Body of pancreas (tissue), 4 donors: ENCODE data around the gene CAMTA1. TPM values are rescaled to one million over a fixed set of nuclear protein-coding genes. Genes with fewer than 3 reads are reported as not detected.

Source experiments
- ATAC-seq: fragments of 150-250 bp; one replicate; pipeline ENCODE4 v1.9.1; 2016
- DNase-seq, 4 donors: peaks; one replicate each; pipeline ENCODE4 v3.0.0-alpha.2; 2019
- H3K27ac ChIP-seq, 4 donors: fragments of 200-600 bp; sonication (generic); 1 replicate in 3 of 4; 2 replicates in 1 of 4; pipeline versions ENCODE4 v1.5.1 to v1.6.1; 2016 to 2019; ENCODE audit warnings: mild to moderate bottlenecking in 1 of 4, mixed read lengths in 1 of 4, moderate library complexity in 1 of 4
- H3K27me3 ChIP-seq, 2 donors: fragments of 200-600 bp; sonication (generic); one replicate each; pipeline ENCODE4 v1.6.0; 2016; ENCODE audit warnings: mild to moderate bottlenecking in 1 of 2
- H3K36me3 ChIP-seq, 2 donors: fragments of 200-600 bp; sonication (generic); replicated peaks in 1 of 2; 2 replicates each; pipeline ENCODE4 v1.5.1; 2016; ENCODE audit warnings: low read depth in 2 of 2; ENCODE audit not compliant: insufficient read depth in 1 of 2
- H3K4me1 ChIP-seq: fragments of 200-600 bp; sonication (generic); one replicate; pipeline ENCODE4 v1.6.0; 2016
- H3K4me3 ChIP-seq, 2 donors: fragments of 200-600 bp; sonication (generic); 1 replicate in 1 of 2; 2 replicates in 1 of 2; pipeline ENCODE4 v1.5.1; 2016 to 2019
- H3K9me3 ChIP-seq, 3 donors: fragments of 200-600 bp; sonication (generic); 1 replicate in 2 of 3; 2 replicates in 1 of 3; pipeline ENCODE4 v1.5.1; 2016
- CTCF ChIP-seq, 7 experiments: fragments of 450-650 bp in 4 of 7; fragments of 200-600 bp in 3 of 7; sonication (generic) in 3 of 7; IDR thresholded peaks; one replicate each; pipeline ENCODE4 v1.5.1; 2016 to 2019; ENCODE audit warnings: antibody characterized with exemption in 7 of 7
- POLR2A ChIP-seq, 3 donors: fragments of 450-650 bp; IDR thresholded peaks; one replicate each; pipeline ENCODE4 v1.6.1; 2016; ENCODE audit warnings: antibody characterized with exemption in 3 of 3, mild to moderate bottlenecking in 2 of 3
- WGBS, 2 donors: methylation state at CpG; one replicate each; pipeline ENCODE4 v1.1.5; 2017; 5-methylcytosine and 5-hydroxymethylcytosine counted together
- intact Hi-C: fragments of 100-400 bp; cut with DNase I; formaldehyde crosslinking; loops from one replicate; pipeline ENCODE4 v1.15.1; 2023
- total RNA-seq, 2 donors: library from RNA; depleted of rRNA; stranded (reverse); fragments of >200 nt; gene quantifications; one replicate each; pipeline ENCODE4 v1.1.0, GENCODE V29; 2016

Gene CAMTA1
- total RNA-seq, 2 donors from 2014 or later, result 36.3 to 59.7 TPM

- no peak for TF ChIP-seq POLR2A (IDR thresholded peaks at IDR 0.05)
- TF ChIP-seq CTCF (IDR thresholded peaks at IDR 0.05), result no peak
- H3K4me3 ChIP-seq, result no peak overlapping the region
- peaks cover 0 to 6% of the 10 kb centered on the region in 2 donors for H3K27me3 ChIP-seq
- no peak overlapping the region for H3K27ac ChIP-seq
- H3K9me3 ChIP-seq, result no peaks in the 10 kb centered on the region
- H3K4me1 ChIP-seq, result no peaks in the 10 kb centered on the region
- H3K36me3 ChIP-seq, result no peaks in the 10 kb centered on the region
- intact Hi-C loops, result no loop called here
- WGBS, 2 donors, result 51% methylated on average over 8 to 10 of the region's 10 CpGs
- DNase-seq (no peak), ATAC-seq (no peak)
Observed at GRCh38 chr1:7334475-7335035, 549.3 kb downstream of the CAMTA1 start.

GRCh38 chr1:7335224-7335879 is 550.1 kb downstream of the CAMTA1 start:
- Histone ChIP-seq H3K36me3 (no peaks in the 10 kb centered on the region), H3K27me3 (peaks cover 0 to 6% of the 10 kb centered on the region in 2 donors), H3K4me3 (no peak overlapping the region), H3K4me1 (no peaks in the 10 kb centered on the region), H3K27ac (no peak overlapping the region), H3K9me3 (no peaks in the 10 kb centered on the region)
- 34 to 49% methylated on average over 8 to 13 of the region's 13 CpGs for WGBS, 2 donors
- no peak for TF ChIP-seq CTCF (IDR thresholded peaks at IDR 0.05)
- TF ChIP-seq POLR2A (IDR thresholded peaks at IDR 0.05), result no peak
- intact Hi-C loops, result no loop called here
- no peak for DNase-seq
- ATAC-seq, result no peak

GRCh38 chr1:7338439-7338838 is 553.2 kb downstream of the CAMTA1 start:
- no peak for DNase-seq
- WGBS, 2 donors, result 89% methylated on average over 7 of the region's 7 CpGs
- ATAC-seq, result no peak
- TF ChIP-seq CTCF (IDR thresholded peaks at IDR 0.05), result no peak
- TF ChIP-seq POLR2A (IDR thresholded peaks at IDR 0.05), result no peak
- H3K4me1 ChIP-seq, result peaks cover 10% of the 10 kb centered on the region
- no peaks in the 10 kb centered on the region for H3K36me3 ChIP-seq
- no peak overlapping the region for H3K4me3 ChIP-seq
- H3K27ac ChIP-seq, result no peak overlapping the region
- H3K27me3 ChIP-seq, result peaks cover 0 to 2% of the 10 kb centered on the region in 2 donors
- H3K9me3 ChIP-seq, result no peaks in the 10 kb centered on the region
- intact Hi-C loops, result no loop called here

- peaks cover 10% of the 10 kb centered on the region for H3K4me1 ChIP-seq
- no peak overlapping the region for H3K27ac ChIP-seq
- ATAC-seq (no peak), DNase-seq (no peak)
- WGBS, 2 donors, result 89 to 90% methylated on average over 5 of the region's 5 CpGs
- H3K27me3 ChIP-seq, result no peaks in the 10 kb centered on the region
- intact Hi-C loops, result no loop called here
- TF ChIP-seq CTCF (IDR thresholded peaks at IDR 0.05) (no peak), POLR2A (IDR thresholded peaks at IDR 0.05) (no peak)
- H3K9me3 ChIP-seq, result no peaks in the 10 kb centered on the region
- no peak overlapping the region for H3K4me3 ChIP-seq
- no peaks in the 10 kb centered on the region for H3K36me3 ChIP-seq
Observed at GRCh38 chr1:7339014-7339413, 553.8 kb downstream of the CAMTA1 start.

- intact Hi-C loops, result no loop called here
- Histone ChIP-seq H3K27me3 (no peaks in the 10 kb centered on the region), H3K27ac (no peak overlapping the region), H3K9me3 (no peaks in the 10 kb centered on the region), H3K4me1 (peaks cover 10% of the 10 kb centered on the region), H3K36me3 (no peaks in the 10 kb centered on the region), H3K4me3 (no peak overlapping the region)
- DNase-seq (no peak), ATAC-seq (no peak)
- TF ChIP-seq POLR2A (IDR thresholded peaks at IDR 0.05), result no peak
- 37 to 48% methylated on average over 2 of the region's 2 CpGs for WGBS, 2 donors
Observed at GRCh38 chr1:7339953-7340352, 554.7 kb downstream of the CAMTA1 start.
